ENCODE results near the gene HSPB1.

- no peak for TF ChIP-seq CTCF (IDR thresholded peaks at IDR 0.05)
- no peak for TF ChIP-seq POLR2A (IDR thresholded peaks at IDR 0.05)
Measured at GRCh38 chr7:76336094-76336493, 33.6 kb downstream of the HSPB1 start.
